IPS-20b (cell line): ENCODE data around the gene CDC42BPA.

Experiments
- H3K27ac ChIP-seq: one replicate; pipeline ENCODE4 v1.5.1; 2013; ENCODE audit warnings: low read length
- H3K27me3 ChIP-seq: 2 replicates; pipeline ENCODE4 v1.6.1; 2013; ENCODE audit warnings: mild to moderate bottlenecking, low read length, inconsistent platforms; ENCODE audit not compliant: insufficient read depth
- H3K36me3 ChIP-seq: 2 replicates; pipeline ENCODE4 v1.6.1; 2013; ENCODE audit warnings: low read depth, mild to moderate bottlenecking, inconsistent platforms, low read length, moderate library complexity; ENCODE audit not compliant: insufficient read depth
- H3K4me1 ChIP-seq: 2 replicates; pipeline ENCODE4 v1.6.1; 2013; ENCODE audit warnings: mild to moderate bottlenecking, control low read depth, inconsistent platforms, low read length, moderate library complexity; ENCODE audit not compliant: insufficient read depth
- H3K4me3 ChIP-seq: 2 replicates; pipeline ENCODE4 v1.5.1; 2013; ENCODE audit warnings: mild to moderate bottlenecking, low read length, inconsistent platforms
- H3K9ac ChIP-seq: 2 replicates; pipeline ENCODE4 v1.6.1; 2013; ENCODE audit warnings: low read depth, mild to moderate bottlenecking, inconsistent platforms, low read length, moderate library complexity
- H3K9me3 ChIP-seq: 2 replicates; pipeline ENCODE4 v1.6.1; 2013; ENCODE audit warnings: mild to moderate bottlenecking, low read depth, low read length, inconsistent platforms; ENCODE audit not compliant: insufficient read depth

CDC42BPA gene

DNA sequence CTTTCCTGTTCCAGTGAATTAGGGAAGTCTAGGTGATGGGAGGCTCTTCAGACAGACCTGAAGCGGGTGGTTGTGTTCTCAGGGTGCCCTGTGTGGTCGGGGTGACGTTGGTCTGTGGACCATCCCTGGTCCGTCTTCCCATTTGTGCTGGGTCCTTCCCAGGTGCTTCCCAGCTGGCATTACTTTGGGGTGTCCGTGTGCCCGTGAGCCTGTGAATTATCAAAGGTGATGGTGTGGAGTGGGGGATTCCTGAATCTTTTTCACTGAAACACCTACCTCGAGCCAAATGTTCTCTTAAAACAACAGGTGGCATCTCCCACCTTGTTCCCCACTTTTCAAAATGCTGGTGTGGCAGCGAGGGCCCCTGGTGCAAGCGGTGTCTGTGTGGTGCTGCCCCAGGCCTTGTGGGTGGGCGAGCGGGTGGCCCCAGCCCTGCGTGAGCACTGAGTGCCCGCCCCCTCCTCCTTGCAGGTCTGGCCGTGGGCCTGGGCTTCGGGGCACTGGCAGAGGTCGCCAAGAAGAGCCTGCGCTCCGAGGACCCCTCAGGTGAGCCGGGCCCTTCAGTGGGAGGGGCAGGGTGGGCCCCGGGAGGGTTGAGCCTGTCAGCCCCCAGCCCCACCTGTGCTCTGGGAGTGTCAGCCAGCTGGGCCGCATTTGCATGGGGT lies 341.2 kb downstream of the CDC42BPA start:
- H3K4me3 ChIP-seq, result no peak overlapping the region

GRCh38 chr1:226976276-226976977 lies 341.9 kb downstream of the CDC42BPA start:
- no peak overlapping the region for H3K4me3 ChIP-seq
- H3K4me1 ChIP-seq, result no peaks in the 10 kb centered on the region
- H3K36me3 ChIP-seq, result peaks cover 5% of the 10 kb centered on the region; the same call in 1 of the 2 replicates
- H3K9me3 ChIP-seq, result peaks cover 6% of the 10 kb centered on the region; the same call in 1 of the 2 replicates
- H3K9ac ChIP-seq, result no peak overlapping the region
- H3K27ac ChIP-seq, result no peak overlapping the region
- H3K27me3 ChIP-seq, result no peaks in the 10 kb centered on the region

More for the DNA sequence above, 341.2 kb downstream of the CDC42BPA start:
- no peaks in the 10 kb centered on the region for H3K4me1 ChIP-seq
- H3K9me3 ChIP-seq, result no peaks in the 10 kb centered on the region
- no peak overlapping the region for H3K27ac ChIP-seq
- H3K9ac ChIP-seq, result no peak overlapping the region
- no peaks in the 10 kb centered on the region for H3K27me3 ChIP-seq
- H3K36me3 ChIP-seq, result 0 out of 2 replicates have a peak, but pooled peaks cover under 1% of the 10 kb centered on the region

- H3K9ac ChIP-seq, result no peak overlapping the region
Observed at GRCh38 chr1:226975259-226976250, 342.7 kb downstream of the CDC42BPA start.

DNA sequence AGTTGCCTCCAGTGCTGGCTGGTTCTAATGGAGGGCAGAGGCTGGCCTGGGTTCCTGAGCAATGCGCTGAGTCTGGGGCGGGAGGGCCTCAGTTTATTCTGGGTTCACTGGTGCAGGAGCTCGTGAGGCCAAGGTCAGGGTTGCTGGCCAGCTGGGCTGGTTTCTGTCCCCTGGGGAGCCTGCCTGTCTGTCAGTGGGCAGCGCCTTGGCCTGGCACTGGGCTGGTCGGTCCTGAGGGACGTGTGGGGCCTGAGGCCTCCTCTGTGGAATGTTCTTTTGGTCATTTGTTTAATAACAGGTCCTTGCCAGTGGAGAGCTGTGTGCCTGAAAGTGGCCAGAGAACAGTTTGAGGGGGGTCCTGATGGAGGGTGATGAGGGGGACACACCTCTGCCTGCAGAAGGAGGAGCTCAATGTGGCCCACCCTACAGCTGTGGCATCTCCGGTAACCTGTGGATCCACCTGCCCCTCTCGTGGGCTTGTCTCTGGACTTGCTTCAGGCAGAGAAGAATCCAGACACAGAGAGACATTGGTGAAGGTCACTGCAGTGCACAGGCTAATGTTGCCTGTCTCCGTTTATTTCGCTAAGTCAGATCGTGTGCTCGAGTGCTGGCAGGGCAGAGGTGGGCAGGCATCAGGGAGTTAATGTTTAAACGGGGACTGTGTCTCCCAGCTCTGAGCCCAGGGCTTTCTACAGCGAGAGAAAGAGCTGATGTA lies 343.6 kb downstream of the CDC42BPA start:
- Histone ChIP-seq H3K27ac (no peak overlapping the region), H3K4me3 (no peak overlapping the region), H3K36me3 (peaks cover 5% of the 10 kb centered on the region; the same call in 1 of the 2 replicates), H3K27me3 (no peaks in the 10 kb centered on the region), H3K4me1 (no peaks in the 10 kb centered on the region), H3K9me3 (peaks cover 6% of the 10 kb centered on the region; the same call in 1 of the 2 replicates), H3K9ac (no peak overlapping the region)

More at GRCh38 chr1:226975259-226976250, 342.7 kb downstream of the CDC42BPA start:
- no peaks in the 10 kb centered on the region for H3K27me3 ChIP-seq
- H3K36me3 ChIP-seq, result peaks cover 5% of the 10 kb centered on the region; the same call in 1 of the 2 replicates
- H3K27ac ChIP-seq, result no peak overlapping the region
- H3K4me1 ChIP-seq, result no peaks in the 10 kb centered on the region
- peaks cover 6% of the 10 kb centered on the region; the same call in 1 of the 2 replicates for H3K9me3 ChIP-seq
- H3K4me3 ChIP-seq, result no peak overlapping the region

- no peak overlapping the region for H3K4me3 ChIP-seq
- H3K9me3 ChIP-seq, result peaks cover 6% of the 10 kb centered on the region; the same call in 1 of the 2 replicates
- H3K27ac ChIP-seq, result no peak overlapping the region
- peaks cover 5% of the 10 kb centered on the region; the same call in 1 of the 2 replicates for H3K36me3 ChIP-seq
- H3K27me3 ChIP-seq, result no peaks in the 10 kb centered on the region
- H3K9ac ChIP-seq, result no peak overlapping the region
- no peaks in the 10 kb centered on the region for H3K4me1 ChIP-seq
Observed at GRCh38 chr1:226973898-226974543, 344.3 kb downstream of the CDC42BPA start.

DNA sequence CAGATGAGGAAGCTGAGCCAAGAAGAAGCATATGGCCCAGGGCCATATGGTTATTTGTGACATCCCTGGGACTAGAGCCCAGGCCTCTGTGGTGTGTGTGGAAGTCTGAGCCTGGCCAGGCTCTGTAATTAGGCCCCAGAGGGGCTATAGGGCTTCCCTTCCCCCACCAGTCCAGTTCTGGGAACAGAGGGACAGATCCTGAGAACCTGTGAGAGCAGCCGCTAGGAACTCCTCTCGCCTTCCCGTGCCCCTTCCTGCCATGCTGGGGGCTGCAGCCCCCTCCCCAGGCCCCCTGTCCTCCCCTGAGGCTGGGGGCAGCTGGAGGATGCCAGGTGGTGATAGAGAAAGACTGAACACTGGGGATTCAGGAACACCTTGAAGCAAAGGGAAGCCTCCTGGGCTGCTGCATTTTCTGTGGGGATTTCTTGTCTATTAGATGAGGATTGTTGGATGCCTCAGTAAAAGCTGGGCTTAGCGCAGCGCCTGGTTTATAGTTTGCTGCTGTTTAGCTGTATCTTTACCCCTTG lies 344.9 kb downstream of the CDC42BPA start:
- Histone ChIP-seq H3K36me3 (peaks cover 5% of the 10 kb centered on the region; the same call in 1 of the 2 replicates), H3K4me3 (no peak overlapping the region), H3K4me1 (no peaks in the 10 kb centered on the region), H3K9me3 (peaks cover 6% of the 10 kb centered on the region; the same call in 1 of the 2 replicates), H3K9ac (no peak overlapping the region), H3K27ac (no peak overlapping the region), H3K27me3 (no peaks in the 10 kb centered on the region)

DNA sequence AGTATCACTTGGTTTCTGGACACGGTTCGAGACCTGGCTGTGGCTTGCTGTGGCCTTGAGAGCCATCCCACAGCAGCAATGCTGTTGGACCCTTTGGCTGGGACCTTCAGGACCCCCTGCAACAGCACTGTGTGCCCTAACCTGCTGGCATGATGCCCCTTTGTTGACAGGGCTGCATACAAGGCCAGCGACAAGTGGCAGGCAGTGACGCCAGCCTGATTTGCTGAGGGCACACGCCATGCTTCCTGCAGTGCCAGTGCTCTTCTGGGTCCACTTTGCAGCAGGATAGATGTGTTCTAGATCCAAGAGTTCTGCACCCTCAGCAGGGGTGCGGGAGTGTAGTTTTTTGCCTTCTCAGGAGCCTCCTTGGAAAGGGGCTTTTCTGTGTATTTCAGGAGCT lies 345.4 kb downstream of the CDC42BPA start:
- peaks cover 6% of the 10 kb centered on the region; the same call in 1 of the 2 replicates for H3K9me3 ChIP-seq
- no peak overlapping the region for H3K4me3 ChIP-seq
- H3K27ac ChIP-seq, result no peak overlapping the region

GRCh38 chr1:226971765-226972164 lies 346.5 kb downstream of the CDC42BPA start:
- H3K9ac ChIP-seq, result no peak overlapping the region
- H3K27me3 ChIP-seq, result no peaks in the 10 kb centered on the region
- H3K27ac ChIP-seq, result no peak overlapping the region
- no peaks in the 10 kb centered on the region for H3K4me1 ChIP-seq
- H3K9me3 ChIP-seq, result peaks cover 6% of the 10 kb centered on the region; the same call in 1 of the 2 replicates
- peaks cover 5% of the 10 kb centered on the region; the same call in 1 of the 2 replicates for H3K36me3 ChIP-seq
- no peak overlapping the region for H3K4me3 ChIP-seq

More for the DNA sequence above, 345.4 kb downstream of the CDC42BPA start:
- Histone ChIP-seq H3K9ac (no peak overlapping the region), H3K36me3 (peaks cover 5% of the 10 kb centered on the region; the same call in 1 of the 2 replicates), H3K27me3 (no peaks in the 10 kb centered on the region), H3K4me1 (no peaks in the 10 kb centered on the region)

GRCh38 chr1:226967665-226968064 lies 350.6 kb downstream of the CDC42BPA start:
- H3K9ac ChIP-seq, result no peak overlapping the region
- no peak overlapping the region for H3K27ac ChIP-seq
- peaks cover 5% of the 10 kb centered on the region; the same call in 1 of the 2 replicates for H3K36me3 ChIP-seq
- H3K27me3 ChIP-seq, result no peaks in the 10 kb centered on the region
- no peak overlapping the region for H3K4me3 ChIP-seq
- no peaks in the 10 kb centered on the region for H3K4me1 ChIP-seq
- H3K9me3 ChIP-seq, result peaks cover 6% of the 10 kb centered on the region; the same call in 1 of the 2 replicates

- peaks cover 2% of the 10 kb centered on the region; the same call in 1 of the 2 replicates for H3K9me3 ChIP-seq
- no peak overlapping the region for H3K9ac ChIP-seq
- no peaks in the 10 kb centered on the region for H3K27me3 ChIP-seq
- H3K4me1 ChIP-seq, result no peaks in the 10 kb centered on the region
- no peak overlapping the region for H3K27ac ChIP-seq
- peaks cover under 1% of the 10 kb centered on the region; the same call in 1 of the 2 replicates for H3K36me3 ChIP-seq
- no peak overlapping the region for H3K4me3 ChIP-seq
Observed at GRCh38 chr1:226966683-226967082, 351.6 kb downstream of the CDC42BPA start.
